ENCODE measurements around the gene GIMAP2. TPM values are rescaled to one million over a fixed set of nuclear protein-coding genes. Genes with fewer than 3 reads are reported as not detected.

GIMAP2 gene
- total and polyA plus RNA-seq, 2 of the 13 experiments (the other 11 are each of a cell fraction or from before 2014, with no cell fraction given) = 0.49 to 1.4 TPM

DNA sequence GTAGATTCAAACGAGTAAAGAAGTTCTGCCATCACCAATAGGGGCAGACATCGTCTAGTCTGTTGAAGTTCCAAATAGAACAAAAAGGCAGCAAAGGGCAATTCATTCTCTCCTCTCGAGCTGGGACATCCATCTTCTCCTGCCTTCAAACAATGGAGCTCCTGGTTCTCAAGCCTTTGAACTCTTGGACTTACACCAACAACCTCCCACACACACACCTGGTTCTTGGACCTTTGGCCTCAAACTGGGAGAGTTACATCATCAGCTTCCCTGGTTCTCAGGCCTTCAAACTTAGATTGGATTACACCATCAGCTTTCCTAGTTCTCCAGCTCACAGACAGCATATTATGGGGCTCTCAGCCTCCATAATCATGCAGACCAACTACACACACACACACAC is 41.9 kb downstream of the GIMAP2 start (continued):
- TF ChIP-seq XBP1 (CRISPR knock-in tag; IDR thresholded peaks at IDR 0.05) (no peak), U2AF1 (optimal IDR thresholded peaks at IDR 0.05; ENCODE audit: low read depth, low read length) (no peak), SETDB1 (CRISPR knock-in tag; IDR thresholded peaks at IDR 0.05; ENCODE audit: borderline replicate concordance) (no peak), SATB2 (CRISPR knock-in tag; IDR thresholded peaks at IDR 0.05) (no peak), RCOR2 (CRISPR knock-in tag; IDR thresholded peaks at IDR 0.05) (no peak), KAT7 (CRISPR knock-in tag; IDR thresholded peaks at IDR 0.05; ENCODE audit: borderline replicate concordance) (no peak), ZNF337 (CRISPR knock-in tag; IDR thresholded peaks at IDR 0.05; ENCODE audit: borderline replicate concordance, low read depth) (no peak), ZHX2 (IDR thresholded peaks at IDR 0.05; ENCODE audit: low read depth) (no peak), ZHX2 (CRISPR knock-in tag; IDR thresholded peaks at IDR 0.05; ENCODE audit: borderline replicate concordance) (no peak), PHF8 (CRISPR knock-in tag; IDR thresholded peaks at IDR 0.05) (no peak), XRCC5 (optimal IDR thresholded peaks at IDR 0.05; ENCODE audit: low read length) (peak; percentile 73), DNMT3B (CRISPR knock-in tag; conservative IDR thresholded peaks at IDR 0.05) (no peak), NFKBIZ (CRISPR knock-in tag; IDR thresholded peaks at IDR 0.05) (no peak), GLI4 (CRISPR knock-in tag; IDR thresholded peaks at IDR 0.05; ENCODE audit: borderline replicate concordance) (no peak), ZNF841 (CRISPR knock-in tag; IDR thresholded peaks at IDR 0.05; ENCODE audit: borderline replicate concordance) (no peak)
- TF ChIP-seq, protein P1, sequence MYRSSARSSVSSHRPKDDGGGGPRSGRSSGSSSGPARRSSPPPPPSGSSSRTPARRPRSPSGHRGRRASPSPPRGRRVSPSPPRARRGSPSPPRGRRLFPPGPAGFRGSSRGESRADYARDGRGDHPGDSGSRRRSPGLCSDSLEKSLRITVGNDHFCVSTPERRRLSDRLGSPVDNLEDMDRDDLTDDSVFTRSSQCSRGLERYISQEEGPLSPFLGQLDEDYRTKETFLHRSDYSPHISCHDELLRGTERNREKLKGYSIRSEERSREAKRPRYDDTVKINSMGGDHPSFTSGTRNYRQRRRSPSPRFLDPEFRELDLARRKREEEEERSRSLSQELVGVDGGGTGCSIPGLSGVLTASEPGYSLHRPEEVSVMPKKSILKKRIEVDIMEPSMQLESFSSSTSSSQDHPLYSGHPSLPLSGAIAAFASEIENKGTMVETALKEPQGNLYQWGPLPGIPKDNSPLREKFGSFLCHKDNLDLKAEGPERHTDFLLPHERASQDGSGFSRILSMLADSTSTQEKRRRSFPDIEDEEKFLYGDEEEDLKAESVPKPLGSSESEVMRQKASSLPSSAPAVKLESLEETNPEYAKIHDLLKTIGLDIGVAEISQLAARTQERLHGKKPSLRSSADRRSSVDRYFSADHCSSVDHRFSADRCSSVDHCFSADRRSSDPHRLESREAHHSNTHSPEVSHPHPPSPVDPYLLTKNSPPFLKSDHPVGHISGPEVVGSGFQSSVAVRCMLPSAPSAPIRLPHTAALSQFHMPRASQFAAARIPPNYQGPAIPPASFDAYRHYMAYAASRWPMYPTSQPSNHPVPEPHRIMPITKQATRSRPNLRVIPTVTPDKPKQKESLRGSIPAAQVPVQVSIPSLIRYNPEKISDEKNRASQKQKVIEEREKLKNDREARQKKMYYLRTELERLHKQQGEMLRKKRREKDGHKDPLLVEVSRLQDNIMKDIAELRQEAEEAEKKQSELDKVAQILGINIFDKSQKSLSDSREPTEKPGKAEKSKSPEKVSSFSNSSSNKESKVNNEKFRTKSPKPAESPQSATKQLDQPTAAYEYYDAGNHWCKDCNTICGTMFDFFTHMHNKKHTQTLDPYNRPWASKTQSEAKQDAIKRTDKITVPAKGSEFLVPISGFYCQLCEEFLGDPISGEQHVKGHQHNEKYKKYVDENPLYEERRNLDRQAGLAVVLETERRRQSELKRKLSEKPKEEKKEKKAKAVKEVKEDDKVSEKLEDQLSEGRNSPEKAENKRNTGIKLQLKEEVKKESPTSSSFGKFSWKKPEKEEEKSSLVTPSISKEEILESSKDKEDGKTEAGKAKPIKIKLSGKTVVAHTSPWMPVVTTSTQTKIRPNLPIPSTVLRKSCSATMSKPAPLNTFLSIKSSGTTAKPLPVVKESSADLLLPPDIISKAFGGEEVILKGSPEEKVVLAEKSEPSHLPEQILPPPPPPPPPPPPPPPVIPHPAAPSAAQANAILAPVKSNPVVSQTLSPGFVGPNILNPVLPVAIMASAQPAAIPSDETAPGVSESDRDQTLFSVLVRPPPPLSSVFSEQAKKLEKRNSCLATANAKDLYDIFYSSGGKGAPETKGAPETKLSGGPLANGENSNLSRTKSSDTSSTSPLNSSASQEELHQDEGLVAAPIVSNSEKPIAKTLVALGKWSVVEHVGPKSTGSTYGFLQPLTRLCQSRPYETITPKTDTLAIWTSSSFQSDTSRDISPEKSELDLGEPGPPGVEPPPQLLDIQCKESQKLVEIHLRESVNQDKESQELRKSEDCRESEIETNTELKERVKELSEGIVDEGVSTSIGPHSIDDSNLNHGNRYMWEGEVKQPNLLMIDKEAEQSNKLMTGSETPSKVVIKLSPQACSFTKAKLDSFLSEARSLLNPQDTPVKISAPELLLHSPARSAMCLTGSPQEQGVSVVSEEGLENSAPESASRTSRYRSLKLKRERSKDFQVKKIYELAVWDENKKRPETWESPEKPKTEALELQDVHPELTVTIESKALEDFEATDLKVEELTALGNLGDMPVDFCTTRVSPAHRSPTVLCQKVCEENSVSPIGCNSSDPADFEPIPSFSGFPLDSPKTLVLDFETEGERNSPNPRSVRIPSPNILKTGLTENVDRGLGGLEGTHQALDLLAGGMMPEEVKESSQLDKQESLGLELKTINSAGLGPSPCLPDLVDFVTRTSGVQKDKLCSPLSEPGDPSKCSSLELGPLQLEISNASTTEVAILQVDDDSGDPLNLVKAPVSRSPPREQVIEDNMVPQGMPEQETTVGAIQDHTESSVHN (CRISPR knock-in tag; IDR thresholded peaks at IDR 0.05) = no peak
- TF ChIP-seq, protein P2, sequence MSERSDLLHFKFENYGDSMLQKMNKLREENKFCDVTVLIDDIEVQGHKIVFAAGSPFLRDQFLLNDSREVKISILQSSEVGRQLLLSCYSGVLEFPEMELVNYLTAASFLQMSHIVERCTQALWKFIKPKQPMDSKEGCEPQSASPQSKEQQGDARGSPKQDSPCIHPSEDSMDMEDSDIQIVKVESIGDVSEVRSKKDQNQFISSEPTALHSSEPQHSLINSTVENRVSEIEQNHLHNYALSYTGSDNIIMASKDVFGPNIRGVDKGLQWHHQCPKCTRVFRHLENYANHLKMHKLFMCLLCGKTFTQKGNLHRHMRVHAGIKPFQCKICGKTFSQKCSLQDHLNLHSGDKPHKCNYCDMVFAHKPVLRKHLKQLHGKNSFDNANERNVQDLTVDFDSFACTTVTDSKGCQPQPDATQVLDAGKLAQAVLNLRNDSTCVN (CRISPR knock-in tag; IDR thresholded peaks at IDR 0.05; ENCODE audit: borderline replicate concordance) = no peak
